ENCODE results near the gene PARP3.
"Not testable (repeated sequence)": the region's sequence is repeated elsewhere in the genome, so short reads cannot be mapped to it uniquely, and the experiment has no call there.

The PARP3 gene

DNA sequence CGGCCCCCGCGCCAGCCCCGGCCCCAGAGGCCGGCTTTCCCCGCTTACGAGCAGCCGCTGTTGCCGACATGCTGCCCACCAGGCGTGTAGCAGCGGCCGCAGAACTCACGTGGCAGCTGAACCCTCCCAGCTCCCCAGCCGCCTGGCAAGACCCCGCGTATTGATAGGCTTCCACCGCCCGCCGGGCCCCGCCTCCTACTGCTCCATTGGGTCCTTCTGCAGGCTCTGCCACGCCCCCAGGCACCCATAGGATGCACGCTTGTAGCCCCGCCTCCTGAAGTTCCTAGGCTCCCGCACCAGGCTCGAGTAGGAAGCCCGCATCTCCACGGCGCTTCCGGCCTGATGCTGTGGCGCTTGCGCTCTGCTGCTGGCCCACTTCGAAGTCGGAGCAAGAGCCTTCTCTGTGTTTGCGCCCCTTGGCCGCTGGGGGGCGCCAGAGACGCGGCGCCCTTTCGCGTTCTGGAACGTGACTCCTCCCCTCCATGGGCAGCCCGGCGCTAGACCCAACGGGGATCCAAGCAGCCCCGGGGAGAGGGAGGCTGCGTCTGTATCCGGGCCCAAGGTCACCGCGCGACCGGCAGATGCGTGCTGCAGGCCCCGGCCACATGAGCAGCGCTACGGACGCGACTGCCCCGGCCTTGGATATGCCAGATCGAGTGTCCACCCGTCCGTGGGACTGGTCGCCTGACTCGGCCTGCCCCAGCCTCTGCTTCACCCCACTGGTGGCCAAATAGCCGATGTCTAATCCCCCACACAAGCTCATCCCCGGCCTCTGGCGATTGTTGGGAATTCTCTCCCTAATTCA is at the start of gene PARP3, which contains the start of gene RRP9:
TSS of gene PARP3 (plus strand) at position 566 of the 805 bp plus-strand sequence. CDS start 993 bp downstream, outside the sequence.
TSS of gene RRP9 (minus strand) at position 107 of the 805 bp plus-strand sequence. CDS start at position 70, 37 bp downstream.
- Mint-ChIP-seq H3K9me3 (no peaks in the 10 kb centered on the region), H3K27ac (peak within 1 kb of the TSS; percentile 87), H3K4me3 (peak within 1 kb of the TSS; percentile 90), H3K27me3 (no peaks in the 10 kb centered on the region), H3K36me3 (ENCODE audit: low read depth) (peaks cover 34% of the 10 kb centered on the region), H3K4me1 (ENCODE audit: low read depth) (peaks cover 38% of the 10 kb centered on the region)

- H3K27me3 Mint-ChIP-seq: peaks cover 28% of the 10 kb centered on the region
- H3K27ac Mint-ChIP-seq: no peak overlapping the region
- H3K4me1 Mint-ChIP-seq (ENCODE audit: low read depth): peaks cover 5% of the 10 kb centered on the region
- H3K9me3 Mint-ChIP-seq: no peaks in the 10 kb centered on the region
- no peaks in the 10 kb centered on the region for H3K36me3 Mint-ChIP-seq (ENCODE audit: low read depth)
- no peak overlapping the region for H3K4me3 Mint-ChIP-seq
Observed at GRCh38 chr3:51894391-51894790, 47.8 kb upstream of the PARP3 start.

DNA sequence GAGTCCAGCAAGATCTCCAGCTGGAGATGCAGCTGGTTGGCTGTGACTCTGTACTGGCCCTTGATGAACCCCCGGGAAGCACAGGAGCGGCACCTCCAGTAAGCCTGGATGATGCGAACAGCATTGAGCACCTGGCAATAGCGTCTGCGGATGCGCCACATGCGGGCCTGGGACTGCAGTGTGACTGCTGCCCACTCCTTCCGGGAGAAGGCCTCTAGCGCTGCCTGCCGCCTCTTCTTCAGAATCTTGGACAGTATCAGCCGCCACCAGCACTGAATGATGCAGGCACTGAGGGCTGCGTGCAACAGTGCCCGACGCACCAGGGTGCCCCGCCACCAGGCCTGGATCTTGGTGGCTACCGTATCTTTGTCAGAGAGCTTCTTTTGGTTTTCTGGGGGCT is 47.2 kb upstream of the PARP3 start:
- Mint-ChIP-seq H3K36me3 (ENCODE audit: low read depth) (no peaks in the 10 kb centered on the region), H3K4me1 (ENCODE audit: low read depth) (peaks cover 5% of the 10 kb centered on the region), H3K4me3 (no peak overlapping the region), H3K9me3 (no peaks in the 10 kb centered on the region), H3K27me3 (peaks cover 28% of the 10 kb centered on the region), H3K27ac (no peak overlapping the region)

GRCh38 chr3:51896607-51897305 is 45.4 kb upstream of the PARP3 start:
- H3K27me3 Mint-ChIP-seq: peaks cover 38% of the 10 kb centered on the region
- H3K9me3 Mint-ChIP-seq: no peaks in the 10 kb centered on the region
- H3K4me3 Mint-ChIP-seq: no peak overlapping the region
- no peak overlapping the region for H3K27ac Mint-ChIP-seq
- no peaks in the 10 kb centered on the region for H3K36me3 Mint-ChIP-seq (ENCODE audit: low read depth)
- peaks cover 6% of the 10 kb centered on the region for H3K4me1 Mint-ChIP-seq (ENCODE audit: low read depth)

GRCh38 chr3:51897391-51897790 is 44.8 kb upstream of the PARP3 start:
- Mint-ChIP-seq H3K36me3 (ENCODE audit: low read depth) (no peaks in the 10 kb centered on the region), H3K27me3 (peaks cover 38% of the 10 kb centered on the region), H3K4me3 (no peak overlapping the region), H3K27ac (no peak overlapping the region), H3K9me3 (no peaks in the 10 kb centered on the region), H3K4me1 (ENCODE audit: low read depth) (peaks cover 9% of the 10 kb centered on the region)

GRCh38 chr3:51900043-51900442 is 42.1 kb upstream of the PARP3 start:
- H3K36me3 Mint-ChIP-seq (ENCODE audit: low read depth); H3K27ac Mint-ChIP-seq; H3K9me3 Mint-ChIP-seq; H3K4me3 Mint-ChIP-seq: not testable (repeated sequence)
- Mint-ChIP-seq H3K4me1 (ENCODE audit: low read depth) (peaks cover 12% of the 10 kb centered on the region), H3K27me3 (peaks cover 40% of the 10 kb centered on the region)

DNA sequence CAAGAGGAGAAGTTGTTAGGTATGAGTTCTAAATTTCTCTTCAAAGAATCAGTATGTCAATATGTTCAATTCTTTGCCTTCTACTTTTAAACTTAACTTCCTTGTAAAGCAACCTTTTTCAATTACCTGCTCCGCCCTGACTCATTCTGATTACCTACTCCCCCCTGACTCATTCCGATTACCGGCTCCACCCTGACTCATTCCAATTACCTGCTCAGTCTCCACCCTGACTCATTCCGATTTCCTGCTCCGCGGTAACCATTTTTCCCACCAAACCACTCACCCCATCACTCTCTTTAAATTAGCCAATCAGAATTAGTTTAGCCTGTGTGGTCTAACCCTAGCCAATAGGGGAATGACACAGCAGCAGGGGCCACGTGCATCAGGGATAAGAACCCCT is 39.8 kb upstream of the PARP3 start:
- Mint-ChIP-seq H3K4me1 (ENCODE audit: low read depth) (peaks cover 12% of the 10 kb centered on the region), H3K27me3 (peaks cover 41% of the 10 kb centered on the region), H3K27ac (peak overlapping the region; percentile 63)
- not testable (repeated sequence) for H3K4me3 Mint-ChIP-seq; H3K36me3 Mint-ChIP-seq (ENCODE audit: low read depth); H3K9me3 Mint-ChIP-seq

GRCh38 chr3:51904034-51904823 is 37.9 kb upstream of the PARP3 start:
- Mint-ChIP-seq H3K4me3 (no peak overlapping the region), H3K27ac (no peak overlapping the region), H3K36me3 (ENCODE audit: low read depth) (no peaks in the 10 kb centered on the region), H3K27me3 (peaks cover 38% of the 10 kb centered on the region), H3K4me1 (ENCODE audit: low read depth) (peaks cover 12% of the 10 kb centered on the region), H3K9me3 (peaks cover 12% of the 10 kb centered on the region)

DNA sequence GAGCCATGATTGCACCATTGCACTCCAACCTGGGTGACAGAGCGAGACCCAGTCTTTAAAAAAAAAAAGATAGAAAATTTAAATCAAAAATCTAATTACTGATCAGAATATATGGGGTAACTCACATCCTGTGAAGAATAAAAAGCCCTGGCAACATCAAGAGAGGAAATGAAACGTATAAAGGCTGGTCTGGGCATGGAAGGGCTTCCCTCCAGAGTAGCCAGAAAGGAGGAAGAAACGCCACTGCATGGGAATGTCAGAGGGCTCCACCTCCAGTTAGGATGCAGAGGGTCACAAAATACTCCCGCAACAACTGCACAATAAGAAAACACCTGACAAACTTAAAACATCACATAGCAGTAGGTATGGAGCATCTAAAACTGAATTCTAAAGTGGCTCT is 34.1 kb upstream of the PARP3 start:
- Mint-ChIP-seq H3K9me3 (peaks cover 12% of the 10 kb centered on the region), H3K27me3 (peaks cover 33% of the 10 kb centered on the region), H3K36me3 (ENCODE audit: low read depth) (no peaks in the 10 kb centered on the region), H3K4me3 (no peak overlapping the region), H3K27ac (no peak overlapping the region), H3K4me1 (ENCODE audit: low read depth) (no peaks in the 10 kb centered on the region)

DNA sequence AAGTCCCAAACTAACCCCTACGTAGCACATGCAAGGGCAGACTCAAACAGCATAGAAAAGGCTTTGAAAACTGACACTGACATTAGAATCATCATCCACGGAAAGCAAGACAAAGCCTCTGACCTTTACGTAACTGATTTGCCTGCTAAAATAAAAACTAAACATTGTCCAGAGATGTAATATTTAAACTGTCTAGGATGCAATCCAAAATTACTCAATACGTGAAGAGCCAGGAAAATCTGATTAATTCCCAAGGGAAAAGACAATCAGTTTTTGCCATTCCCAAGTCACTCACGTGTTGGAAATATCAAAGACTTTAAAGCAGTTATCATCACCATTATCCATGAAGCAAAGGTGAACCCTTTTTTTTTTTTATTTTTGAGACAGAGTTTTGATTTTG is 25.7 kb upstream of the PARP3 start:
- Mint-ChIP-seq H3K9me3 (no peaks in the 10 kb centered on the region), H3K36me3 (ENCODE audit: low read depth) (no peaks in the 10 kb centered on the region), H3K4me1 (ENCODE audit: low read depth) (no peaks in the 10 kb centered on the region), H3K27ac (no peak overlapping the region), H3K4me3 (no peak overlapping the region), H3K27me3 (peaks cover 28% of the 10 kb centered on the region)

GRCh38 chr3:51921081-51921578 is 21.0 kb upstream of the PARP3 start:
- Mint-ChIP-seq H3K27ac (no peak overlapping the region), H3K27me3 (peaks cover 24% of the 10 kb centered on the region), H3K36me3 (ENCODE audit: low read depth) (no peaks in the 10 kb centered on the region), H3K9me3 (no peaks in the 10 kb centered on the region), H3K4me1 (ENCODE audit: low read depth) (no peaks in the 10 kb centered on the region), H3K4me3 (no peak overlapping the region)

- H3K4me3 Mint-ChIP-seq: no peak overlapping the region
- H3K4me1 Mint-ChIP-seq (ENCODE audit: low read depth): no peaks in the 10 kb centered on the region
- H3K36me3 Mint-ChIP-seq (ENCODE audit: low read depth): peaks cover 9% of the 10 kb centered on the region
- no peaks in the 10 kb centered on the region for H3K9me3 Mint-ChIP-seq
- H3K27ac Mint-ChIP-seq: no peak overlapping the region
- H3K27me3 Mint-ChIP-seq: no peaks in the 10 kb centered on the region
Observed at GRCh38 chr3:51927061-51927977, 14.8 kb upstream of the PARP3 start.

DNA sequence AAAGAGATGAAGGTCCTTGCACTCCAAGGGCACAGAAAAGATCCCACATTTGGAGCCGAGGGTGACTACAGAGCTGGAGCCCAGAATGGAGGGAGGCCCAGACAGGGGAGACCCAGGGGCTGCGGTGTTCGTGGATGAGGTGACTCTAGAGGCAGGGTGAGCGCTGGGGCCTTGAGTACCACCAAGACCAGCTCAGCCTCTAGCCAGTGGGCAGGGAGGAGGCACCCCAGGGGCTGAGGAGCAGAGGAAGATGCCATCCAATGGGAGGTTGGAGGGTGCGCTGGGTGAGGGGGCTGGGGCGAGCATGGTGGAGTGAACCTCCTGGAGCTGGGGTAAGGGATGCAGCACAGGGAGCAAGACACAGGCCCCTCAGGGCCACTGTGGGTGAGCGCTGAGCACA is 13.7 kb upstream of the PARP3 start:
- Mint-ChIP-seq H3K4me3 (no peak overlapping the region), H3K27ac (no peak overlapping the region), H3K9me3 (no peaks in the 10 kb centered on the region), H3K4me1 (ENCODE audit: low read depth) (no peaks in the 10 kb centered on the region), H3K36me3 (ENCODE audit: low read depth) (peaks cover 10% of the 10 kb centered on the region), H3K27me3 (no peaks in the 10 kb centered on the region)

DNA sequence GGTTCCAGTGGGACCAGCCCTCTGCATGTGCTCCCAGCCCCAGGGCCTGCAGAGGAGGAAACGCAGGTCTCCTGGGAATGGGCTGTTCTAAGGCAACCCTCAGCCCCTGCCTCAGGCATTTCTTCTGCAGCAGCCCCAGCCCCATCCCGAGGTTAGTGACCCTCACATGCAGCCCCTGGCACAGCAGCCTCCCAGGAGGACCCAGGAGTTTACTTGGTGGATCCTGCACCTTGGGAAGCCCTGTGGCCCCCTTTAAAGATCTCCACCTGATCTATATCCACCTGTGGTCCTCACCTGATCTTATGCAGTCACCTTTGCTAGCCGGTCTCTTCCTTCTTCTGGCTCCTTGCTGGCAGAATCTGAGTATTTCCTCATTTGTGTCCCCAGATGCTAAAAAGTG is 13.2 kb upstream of the PARP3 start:
- not testable (repeated sequence) for H3K4me1 Mint-ChIP-seq (ENCODE audit: low read depth); H3K4me3 Mint-ChIP-seq; H3K27me3 Mint-ChIP-seq; H3K27ac Mint-ChIP-seq; H3K9me3 Mint-ChIP-seq
- peaks cover 16% of the 10 kb centered on the region for H3K36me3 Mint-ChIP-seq (ENCODE audit: low read depth)

Measured in stimulated activated naive CD8-positive, alpha-beta T cell treated with anti-CD3 and anti-CD28 coated beads, Interleukin-15, Interleukin-2, amounts not matched to agents 100 ng/mL and 50 ng/mL, for 24 hours (primary cell).